ENCODE results near the gene EMILIN1.
A peak's percentile ranks its signal among the peaks of the same experiment; 100 is the strongest.

EMILIN1 gene

DNA sequence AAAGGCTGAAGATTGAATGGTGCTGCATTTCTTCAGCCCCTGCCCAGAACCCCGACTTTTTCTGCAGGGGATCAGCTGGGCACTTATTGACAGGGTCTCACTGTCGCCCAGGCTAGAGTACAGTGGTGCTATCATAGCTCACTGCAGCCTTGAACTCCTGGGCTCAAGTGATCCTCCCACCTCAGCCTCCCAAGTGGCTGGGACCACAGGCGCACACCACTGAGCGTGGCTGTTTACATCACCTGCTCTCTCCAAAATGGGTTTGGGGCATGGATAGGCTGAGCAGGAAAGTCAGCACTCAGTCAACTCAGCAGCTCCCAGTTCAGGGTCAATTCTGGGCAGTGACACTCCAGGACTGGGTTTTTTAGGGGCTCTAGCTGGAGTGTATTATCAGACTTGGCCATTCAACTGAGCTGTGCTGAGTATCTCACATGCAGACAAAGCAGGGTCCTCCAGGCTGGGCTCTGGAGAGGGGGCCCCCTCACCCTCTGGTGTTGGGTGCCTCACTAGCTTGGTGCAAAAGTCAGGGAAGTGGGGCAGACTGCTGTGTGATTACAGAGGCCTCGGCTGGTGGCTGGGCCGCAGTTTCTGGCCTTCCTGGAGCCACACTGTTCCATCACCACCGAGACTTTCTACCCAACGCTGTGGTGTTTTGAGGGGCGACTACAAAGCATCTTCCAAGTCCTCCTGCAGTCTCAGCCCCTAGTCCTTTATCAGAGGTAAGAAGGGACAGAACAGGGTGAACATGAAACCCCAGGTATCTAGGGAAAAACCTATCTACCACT lies 49.7 kb downstream of the EMILIN1 start:
- no peak for DNase-seq

DNA sequence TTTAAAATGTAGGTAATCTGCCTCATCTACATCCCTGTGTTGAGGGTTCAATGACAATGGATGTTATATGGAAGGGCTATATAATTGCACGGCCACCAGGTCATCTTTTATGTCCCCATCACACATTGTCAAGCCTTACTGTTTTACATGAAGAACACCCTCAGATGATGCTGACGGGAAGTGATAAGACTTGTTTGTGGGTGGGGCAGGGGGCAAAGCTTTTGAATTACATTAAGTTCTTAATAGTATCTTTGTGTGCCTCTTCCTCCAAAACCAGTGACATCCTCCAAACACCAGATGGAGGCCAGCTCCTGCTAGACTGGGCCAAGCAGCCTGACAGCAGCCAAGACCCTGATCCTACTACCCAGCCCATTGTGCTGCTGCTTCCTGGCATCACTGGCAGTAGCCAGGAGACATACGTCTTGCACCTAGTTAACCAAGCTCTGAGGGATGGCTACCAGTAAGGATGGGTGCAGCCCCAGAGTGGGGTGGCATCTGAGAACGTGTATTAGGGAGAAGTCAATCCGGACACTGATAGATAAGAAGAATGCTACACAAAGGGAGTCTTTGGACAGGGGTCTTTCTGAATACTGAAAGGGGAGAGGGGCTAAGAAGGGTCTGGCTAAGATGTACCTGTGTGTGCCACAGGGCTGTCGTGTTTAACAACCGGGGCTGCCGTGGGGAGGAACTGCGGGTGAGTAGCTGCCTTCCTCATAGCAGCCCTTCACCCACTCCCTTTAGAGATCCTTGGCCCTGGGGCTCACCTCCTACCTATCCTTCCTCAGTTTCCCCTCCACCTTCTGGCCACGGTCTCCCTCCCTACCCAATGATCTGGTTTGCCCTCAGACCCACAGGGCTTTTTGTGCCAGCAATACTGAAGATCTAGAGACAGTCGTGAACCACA lies 50.5 kb downstream of the EMILIN1 start:
- DNase-seq, result no peak

DNA sequence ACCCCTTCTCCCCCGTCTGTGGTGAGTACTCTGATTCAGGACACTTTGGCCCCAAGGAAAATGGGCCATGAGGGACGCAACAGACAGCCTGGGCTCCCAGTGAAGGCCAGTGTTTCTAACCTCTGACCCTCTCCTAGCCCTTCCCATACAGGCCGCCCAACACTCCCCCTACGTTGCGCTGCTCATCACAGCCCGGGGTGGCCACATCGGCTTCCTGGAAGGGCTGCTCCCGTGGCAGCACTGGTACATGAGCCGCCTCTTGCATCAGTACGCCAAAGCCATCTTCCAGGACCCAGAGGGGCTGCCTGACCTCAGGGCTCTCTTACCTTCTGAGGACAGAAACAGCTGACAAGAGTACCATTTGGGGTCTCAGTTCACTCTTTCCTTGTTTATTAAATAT lies 52.0 kb downstream of the EMILIN1 start:
- no peak for DNase-seq

DNA sequence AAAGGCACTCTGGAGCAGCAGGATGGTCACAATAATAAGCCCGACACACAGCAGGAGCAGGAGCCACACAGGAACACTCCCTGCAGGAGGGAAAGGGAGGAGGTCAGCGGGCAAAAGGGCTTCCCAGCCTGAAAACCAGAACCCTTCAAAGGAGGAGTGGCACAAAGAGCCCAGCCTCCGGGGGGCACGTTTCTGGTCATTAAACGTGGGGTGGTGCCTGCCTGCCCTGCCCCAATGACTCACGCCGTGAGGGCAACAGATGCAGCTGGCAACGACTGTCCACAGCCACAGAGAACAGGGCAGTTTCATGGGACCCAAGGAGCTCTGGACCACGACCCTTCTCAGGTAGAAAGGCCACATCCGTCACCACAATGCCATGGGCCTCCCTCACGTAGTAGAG lies 53.0 kb downstream of the EMILIN1 start:
- DNase-seq, result no peak

DNA sequence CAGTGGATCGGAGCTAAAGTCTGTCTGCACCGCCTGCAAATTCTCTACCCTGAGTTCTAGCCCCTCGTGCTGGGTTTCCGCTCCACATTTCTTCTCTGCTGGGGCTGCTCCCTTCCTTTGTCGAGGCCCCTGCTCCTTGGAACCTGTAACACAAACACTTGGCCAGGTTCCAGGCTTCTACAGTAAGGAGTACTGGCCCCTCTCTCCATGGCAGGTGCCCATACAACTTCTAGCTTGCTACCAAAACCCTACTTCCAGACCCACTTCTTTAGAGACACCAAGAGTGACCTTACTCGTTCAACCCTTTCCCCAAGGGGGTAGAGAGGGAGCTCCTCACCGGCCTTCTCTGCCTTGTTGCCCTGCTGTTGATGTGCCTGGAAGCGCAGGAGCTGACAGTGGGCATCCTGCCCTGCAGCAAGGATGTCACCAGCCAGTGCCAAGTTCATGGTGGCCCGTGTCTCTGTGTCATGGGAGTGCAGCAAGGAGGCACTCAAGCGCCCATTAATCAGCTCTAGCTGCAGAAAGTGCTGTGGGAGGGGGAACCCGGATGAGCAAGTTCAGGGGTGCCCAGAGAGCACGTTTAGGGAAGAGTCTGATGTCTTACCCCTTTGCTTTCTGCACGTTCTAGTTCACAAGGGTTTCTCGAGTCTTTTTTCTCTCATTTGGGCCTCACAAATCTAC lies 54.9 kb downstream of the EMILIN1 start:
- no peak for DNase-seq

DNA sequence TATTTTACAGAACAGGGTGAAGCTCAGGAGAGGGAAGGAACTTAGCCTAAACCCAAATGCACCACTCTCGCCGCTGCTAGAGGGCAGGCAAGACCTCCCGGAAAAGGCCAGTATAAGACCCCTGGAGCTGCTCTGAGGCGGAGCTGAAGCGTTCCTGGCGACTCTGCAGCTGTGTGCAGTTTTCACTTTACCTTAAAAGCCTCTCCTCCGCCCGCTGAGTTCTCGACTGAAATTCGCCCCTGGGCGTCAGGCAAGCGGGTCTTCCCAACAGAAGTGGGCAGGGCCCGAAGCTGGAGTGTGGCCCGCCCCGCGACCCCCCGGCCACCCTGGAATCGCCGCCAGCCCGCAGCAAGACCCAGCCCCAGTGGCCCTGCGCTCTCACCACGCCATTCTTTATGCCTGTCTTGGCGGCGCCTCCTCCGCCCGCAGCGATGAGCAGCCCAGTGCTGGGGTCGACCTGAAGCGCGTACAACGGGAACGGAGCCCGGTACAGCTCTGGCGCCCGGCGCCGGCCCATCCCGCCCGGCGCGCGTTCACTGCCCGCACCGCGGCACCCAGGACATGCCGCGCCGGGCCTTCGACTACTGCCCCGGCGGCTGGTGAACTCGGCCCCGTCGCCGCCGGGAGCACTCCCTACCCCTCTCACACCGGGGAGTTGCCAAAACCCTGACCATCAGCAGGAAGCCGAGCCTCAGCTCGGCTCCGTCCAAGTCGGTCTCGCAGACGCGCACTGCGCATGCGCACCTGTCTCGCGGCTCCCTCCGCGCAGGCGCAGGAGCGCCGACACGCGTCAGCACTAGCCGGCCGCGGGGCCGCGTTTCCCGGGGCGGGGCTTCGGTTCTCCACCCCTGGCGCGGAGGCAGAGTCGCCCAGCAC lies 55.7 kb downstream of the EMILIN1 start, which contains the start of gene PREB:
Gene PREB (minus strand): TSS at position 732 of the 876 bp plus-strand sequence. CDS start 215 bp downstream, at position 517.
- DNase-seq, result peak; percentile 99

DNA sequence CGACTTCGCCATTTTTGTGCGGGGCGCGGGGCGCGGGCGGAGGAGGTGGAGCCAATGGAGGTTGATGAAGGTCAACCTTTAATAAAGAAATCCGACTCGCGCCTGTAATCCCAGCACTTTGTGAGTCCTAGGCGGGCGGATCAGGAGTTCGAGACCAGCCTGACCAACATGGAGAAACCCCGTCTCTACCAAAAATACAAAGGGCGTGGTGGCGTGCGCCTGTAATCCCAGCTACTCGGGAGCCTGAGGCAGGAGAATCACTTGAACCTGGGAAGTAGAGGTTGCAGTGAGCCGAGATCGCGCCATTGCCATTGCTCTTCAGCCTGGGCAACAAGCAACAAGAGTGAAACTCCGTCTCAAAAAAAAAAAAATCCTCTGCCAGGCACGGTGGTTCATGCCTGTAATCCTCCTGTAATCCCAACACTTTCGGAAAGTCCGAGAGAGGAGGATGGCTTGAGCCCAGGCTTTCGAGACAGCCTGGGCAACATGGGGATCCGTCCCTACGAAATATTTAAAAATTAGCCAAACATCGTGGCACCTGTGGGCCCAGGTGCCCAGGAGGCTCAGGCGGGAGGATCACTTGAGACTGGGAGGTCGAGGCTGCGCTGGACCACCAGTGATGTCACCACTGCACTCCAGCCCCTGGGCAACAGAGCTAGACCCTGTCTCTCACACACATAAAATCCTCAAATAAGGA lies 56.5 kb downstream of the EMILIN1 start:
- DNase-seq, result no peak

DNA sequence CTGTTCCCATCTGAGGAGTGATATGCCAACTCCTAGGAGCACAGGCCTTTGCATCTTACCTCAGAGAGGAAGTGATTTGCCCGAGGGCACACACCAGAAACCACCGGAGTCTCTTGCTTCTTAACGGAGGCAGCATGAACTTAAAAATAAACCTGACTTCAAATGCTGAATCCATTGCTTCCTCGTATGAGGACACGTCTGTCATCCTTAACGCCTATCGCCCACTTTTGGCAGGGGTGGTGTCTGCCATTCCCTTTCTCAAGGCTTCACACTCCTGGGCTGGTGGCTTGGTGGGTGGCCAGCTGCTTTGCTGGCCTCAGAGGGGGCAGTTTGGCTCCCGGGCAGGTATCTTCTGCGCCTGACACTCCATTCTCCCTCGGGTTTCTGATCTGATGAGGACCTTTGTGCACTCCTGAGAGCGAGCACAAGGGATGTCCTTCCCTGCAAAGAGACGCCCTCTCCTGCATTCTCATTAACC lies 57.1 kb downstream of the EMILIN1 start:
- no peak for DNase-seq

All from activated T-cell treated with anti-CD3 and anti-CD28 coated beads, Interleukin-2, amount 50 U/mL, for 1 hour (primary cell).